HG03457 (cell line): ENCODE data around the gene THAP3.

Experiments
- ATAC-seq: cut with Tn5 transposase; IDR thresholded peaks from one replicate; pipeline ENCODE4 v1.9.1; 2021; ENCODE audit warnings: moderate number of reproducible peaks; ENCODE audit not compliant: unreplicated experiment

Gene THAP3

GRCh38 chr1:6603915-6604558 is 20.6 kb upstream of the THAP3 start:
- ATAC-seq = no peak

DNA sequence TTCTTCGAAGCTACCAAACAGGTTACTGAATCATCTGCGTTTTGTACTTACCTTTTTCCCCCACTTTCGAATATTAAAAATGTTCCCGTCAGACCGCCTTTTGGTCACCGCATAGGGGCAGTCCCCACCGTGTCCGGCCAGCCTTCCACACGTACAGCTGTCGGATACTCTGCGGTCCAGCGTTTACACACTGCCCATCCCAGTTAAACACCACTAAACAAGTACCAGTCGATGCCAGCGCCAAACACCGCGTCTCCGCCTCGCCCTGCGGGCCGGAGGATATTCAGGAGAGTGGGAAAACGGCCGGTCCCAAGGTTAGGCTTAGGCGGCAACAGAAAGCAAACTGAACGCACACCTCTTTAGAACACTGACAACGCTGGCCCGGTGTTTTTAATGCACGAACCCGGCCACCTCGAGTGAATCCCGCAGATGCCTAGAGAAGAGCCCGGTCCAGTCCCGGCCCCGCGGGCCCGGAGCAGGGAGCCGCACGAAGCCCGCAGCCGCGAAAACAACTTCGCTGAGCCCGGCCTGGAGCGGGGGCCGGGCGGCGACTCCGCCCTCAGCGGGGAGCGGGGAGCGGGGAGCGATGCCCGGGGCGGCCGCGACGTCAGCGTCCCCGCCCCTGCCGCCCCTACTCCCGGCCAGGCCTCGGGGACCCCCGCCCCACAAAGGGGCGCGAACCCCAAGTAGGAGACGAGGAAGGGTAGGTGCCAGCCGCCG is 11.9 kb upstream of the THAP3 start:
- ATAC-seq = peak; percentile 17

DNA sequence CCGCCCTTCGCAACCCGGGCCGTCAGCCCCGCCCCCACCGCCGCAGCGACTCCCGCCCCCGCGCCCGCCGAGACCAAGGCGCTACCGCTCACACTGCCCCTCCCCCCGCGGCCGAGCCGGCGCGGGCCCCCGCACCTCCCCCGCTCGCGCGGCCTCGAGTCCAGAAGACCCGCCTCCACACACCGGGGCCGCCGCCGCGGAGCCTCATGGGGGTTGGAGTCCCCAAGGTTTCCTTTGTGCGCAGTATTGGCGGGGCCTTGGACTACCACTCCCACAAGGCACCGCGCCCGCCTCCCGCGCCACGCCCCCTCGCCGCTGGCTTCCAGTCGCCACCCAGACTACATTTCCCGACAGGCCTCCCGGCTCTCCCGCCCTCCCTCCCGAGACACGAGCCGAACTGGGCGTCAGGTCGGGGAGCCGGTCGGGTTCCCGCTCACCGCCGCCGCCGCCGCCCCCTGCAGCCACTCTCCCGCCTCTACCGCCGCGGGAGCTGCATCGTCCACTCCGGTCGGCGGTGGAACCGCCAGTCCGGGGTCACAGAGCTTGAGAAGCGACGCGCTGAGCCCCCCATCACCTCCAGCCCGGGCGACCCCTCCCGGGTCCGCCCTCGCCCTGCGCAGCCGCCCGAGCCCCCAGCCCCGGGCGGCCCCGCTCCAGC is 11.2 kb upstream of the THAP3 start, which contains the start of gene PHF13:
TSS of gene PHF13 (plus strand) at position 371 of the 658 bp plus-strand sequence. CDS start 336 bp downstream, outside the sequence.
- peak; percentile 90 for ATAC-seq

DNA sequence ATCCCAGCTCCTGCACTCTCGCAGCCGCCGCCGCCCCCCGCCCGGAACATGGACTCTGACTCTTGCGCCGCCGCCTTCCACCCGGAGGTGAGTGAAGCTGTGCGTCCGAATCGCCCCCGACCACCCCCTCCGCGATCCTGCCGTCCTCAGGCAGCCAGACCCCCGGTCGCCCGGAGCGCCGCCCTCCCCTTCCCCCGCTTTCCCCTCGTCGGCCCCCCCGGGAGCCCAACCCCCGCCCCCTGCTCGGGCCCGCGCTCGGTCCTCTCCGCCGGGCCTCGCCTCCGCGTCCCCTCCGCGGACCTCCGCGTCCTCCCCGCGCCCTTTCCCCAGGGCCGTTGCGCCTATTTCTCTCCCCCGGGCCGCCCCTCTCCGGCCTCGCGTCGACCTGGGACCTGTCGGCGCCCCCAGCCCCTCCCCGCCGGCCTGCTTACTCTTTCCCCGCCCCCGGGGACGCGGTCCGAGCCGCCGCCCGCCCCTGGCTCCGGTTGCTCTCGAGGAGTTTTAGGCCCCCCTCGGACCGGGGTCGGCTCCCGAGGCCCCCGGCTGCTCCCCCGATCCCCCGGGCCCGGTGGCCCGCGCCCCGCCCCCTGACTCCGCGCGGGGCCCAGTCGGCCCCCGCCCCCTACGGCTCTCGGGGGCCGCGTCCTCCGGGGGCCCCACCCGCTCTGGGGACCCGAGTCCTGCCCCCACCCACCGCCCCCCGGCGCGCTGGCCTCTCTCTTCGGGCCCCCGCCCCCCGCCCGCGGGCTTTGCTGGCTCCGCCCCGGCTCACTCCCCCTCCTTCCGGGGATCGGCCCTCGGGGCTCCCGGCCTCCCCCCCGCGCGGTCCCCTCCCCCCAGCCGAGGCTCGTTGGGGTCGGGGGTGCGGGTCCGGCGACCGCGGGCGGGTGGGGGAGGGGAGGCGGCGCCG is 10.4 kb upstream of the THAP3 start:
- no peak for ATAC-seq

- ATAC-seq = no peak
Measured at GRCh38 chr1:6614929-6615785, 9.5 kb upstream of the THAP3 start.

- ATAC-seq = no peak
Measured at GRCh38 chr1:6619045-6619444, 5.6 kb upstream of the THAP3 start.

DNA sequence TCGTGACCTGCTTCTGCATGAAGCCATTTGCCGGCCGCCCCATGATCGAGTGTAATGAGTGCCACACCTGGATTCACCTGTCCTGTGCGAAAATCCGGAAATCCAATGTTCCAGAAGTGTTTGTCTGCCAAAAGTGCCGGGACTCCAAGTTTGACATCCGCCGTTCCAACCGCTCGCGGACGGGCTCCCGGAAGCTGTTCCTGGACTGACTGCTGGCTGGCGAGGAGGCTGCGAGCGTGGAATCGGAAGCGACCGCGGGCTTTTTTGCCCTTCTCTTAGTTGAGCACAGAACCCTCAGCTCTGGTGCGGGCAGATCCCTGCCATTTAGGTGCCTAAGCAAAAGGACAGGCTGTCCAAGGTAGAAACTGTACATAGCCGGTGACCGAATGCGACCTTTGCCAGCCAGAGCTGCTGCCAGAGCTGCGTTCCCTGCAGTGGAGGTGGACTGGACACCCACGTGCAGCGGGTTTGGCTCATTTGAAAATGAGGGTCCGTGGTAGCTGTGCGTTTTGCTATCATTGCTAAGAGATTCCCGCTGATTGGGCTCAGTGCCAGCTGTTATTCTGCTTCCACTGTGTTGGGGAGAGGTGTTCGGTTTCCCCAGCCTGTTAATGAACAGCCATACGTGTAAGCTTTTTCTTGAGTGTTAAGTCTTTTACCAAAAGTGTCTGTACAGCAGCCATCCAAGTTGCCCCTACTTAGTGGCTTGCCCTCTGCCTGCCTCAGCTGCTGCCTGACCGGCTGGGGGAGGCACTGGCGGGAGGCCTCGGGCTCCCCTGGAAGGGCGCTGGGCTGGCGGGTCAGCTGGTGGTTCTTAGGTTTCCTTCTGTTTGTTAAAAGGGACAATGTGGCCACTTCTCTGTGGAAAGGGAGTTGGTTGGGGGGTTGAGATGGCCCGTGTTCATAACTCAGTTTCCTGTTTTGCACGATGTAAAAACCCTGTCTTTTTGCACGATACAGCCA is 3.0 kb upstream of the THAP3 start:
- no peak for ATAC-seq

GRCh38 chr1:6622396-6623152 is 2.1 kb upstream of the THAP3 start:
- ATAC-seq = no peak

GRCh38 chr1:6623269-6623965 is 1.3 kb upstream of the THAP3 start:
- no peak for ATAC-seq

- ATAC-seq = no peak
Measured at GRCh38 chr1:6625584-6626149, 999 bp downstream of the THAP3 start.

DNA sequence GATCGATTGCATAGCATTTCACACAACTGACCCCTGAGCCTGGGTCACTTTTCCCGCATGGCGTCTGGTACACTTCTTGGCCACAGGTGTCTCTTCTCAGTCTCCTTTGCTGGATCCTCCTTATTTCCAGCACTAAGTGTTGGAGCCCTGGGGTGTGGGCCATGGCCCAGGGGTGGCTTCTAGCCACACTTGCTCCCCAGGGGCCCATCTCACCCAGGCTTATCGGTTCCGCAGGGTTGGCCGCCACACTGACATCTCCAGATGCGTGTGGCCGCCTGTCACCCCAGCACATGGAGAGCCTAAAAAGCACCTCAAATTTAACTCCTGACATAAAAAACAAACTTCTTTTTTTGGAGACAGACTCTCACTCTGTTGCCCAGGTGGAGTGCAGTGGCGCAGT is 2.4 kb downstream of the THAP3 start:
- no peak for ATAC-seq

DNA sequence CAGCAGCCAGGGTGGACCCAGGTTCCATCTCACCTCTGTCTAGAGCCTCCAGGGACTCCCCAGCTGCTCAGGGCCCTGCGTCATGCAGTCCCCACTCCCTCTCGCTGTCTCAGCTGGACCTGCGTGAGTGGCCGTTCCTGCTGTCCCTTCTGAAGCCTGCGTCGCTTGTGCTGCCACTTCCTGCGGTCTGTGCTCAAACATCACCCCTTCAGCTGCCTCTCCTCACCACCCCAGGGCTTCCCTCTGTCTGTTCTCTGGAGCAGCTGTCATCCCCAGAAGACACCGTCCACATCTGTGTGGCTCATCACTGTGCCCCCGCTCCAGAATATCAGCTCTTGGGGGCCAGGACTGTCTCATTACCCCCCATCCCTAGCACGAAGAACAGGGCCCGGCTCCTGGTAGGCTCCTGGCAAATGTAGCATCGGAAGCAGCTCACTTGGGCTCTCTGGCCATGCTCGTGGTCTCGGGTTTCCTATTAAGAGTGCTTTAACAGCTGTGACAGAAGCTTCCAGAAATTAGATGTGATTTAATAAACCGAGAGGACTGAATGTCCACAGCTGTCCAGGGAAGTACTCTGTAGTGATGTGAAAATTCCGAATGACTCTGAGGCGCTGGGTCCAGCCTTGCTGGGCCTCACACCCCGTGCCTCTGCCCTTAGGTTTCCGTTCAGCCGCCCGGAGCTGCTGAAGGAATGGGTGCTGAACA is 3.3 kb downstream of the THAP3 start:
- ATAC-seq = no peak

DNA sequence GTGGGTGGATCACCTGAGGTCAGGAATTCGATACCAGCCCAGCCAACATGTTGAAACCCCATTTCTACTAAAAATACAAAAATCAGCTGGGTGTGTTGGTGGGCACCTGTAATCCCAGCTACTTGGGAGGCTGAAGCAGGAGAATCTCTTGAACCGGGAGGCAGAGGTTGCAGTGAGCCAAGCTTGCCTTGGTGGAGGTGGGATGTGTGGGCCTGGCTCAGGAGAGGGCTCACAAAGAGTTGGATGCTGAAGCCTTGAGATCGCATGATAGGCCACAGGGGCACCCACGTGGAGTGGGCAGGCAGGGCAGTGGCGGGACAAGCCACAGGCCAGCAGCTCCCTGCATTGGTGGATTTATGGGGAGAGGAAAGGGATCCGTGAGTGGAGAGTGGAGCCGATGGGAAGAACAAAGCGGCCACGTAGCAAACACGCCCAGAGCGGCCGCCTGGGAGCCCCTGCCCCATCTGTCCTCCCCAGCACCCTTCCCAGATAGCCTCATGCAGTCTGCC is 4.4 kb downstream of the THAP3 start:
- no peak for ATAC-seq

- no peak for ATAC-seq
Measured at GRCh38 chr1:6630027-6630426, 5.4 kb downstream of the THAP3 start.

DNA sequence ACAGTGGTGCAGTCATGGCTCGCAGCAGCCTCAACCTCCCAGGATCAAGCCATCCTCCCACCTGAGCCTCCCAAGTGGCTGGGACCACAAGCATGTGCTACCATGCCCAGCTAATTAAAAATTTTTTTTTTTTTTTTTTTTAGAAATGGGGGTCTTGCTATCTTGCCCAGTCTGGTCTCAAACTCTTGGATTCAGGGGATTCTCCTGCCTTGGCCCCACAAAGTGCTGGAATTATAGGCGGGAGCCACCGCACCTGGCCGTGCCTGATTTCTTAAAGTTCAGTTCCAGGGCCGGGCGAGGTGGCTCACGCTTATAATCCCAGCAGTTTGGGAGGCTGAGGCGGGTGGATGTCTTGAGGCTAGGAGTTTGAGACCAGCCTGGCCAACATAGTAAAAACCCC is 6.4 kb downstream of the THAP3 start:
- ATAC-seq = no peak
